ENCODE results near the gene GSTM4.
"Not testable (repeated sequence)": the region's sequence is repeated elsewhere in the genome, so short reads cannot be mapped to it uniquely, and the experiment has no call there.

DNA sequence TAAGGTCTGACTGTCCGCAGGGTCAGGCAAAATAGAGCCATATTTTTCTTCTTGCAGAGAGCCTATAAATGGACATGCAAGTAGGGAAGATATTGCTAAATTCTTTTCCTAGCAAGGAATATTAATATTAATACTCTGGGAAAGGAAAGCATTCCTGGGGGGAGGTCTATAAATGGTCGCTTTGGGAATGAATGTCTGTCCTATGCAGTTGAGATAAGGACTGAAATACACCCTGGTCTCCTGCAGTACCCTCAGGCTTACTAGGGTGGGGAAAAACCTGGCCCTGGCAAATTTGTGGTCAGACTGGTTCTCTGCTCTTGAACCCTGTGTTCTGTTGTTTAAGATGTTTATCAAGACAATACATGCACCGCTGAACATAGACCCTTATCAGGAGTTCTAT lies 47.0 kb downstream of the GSTM4 start:
- not testable (repeated sequence) for TF ChIP-seq POLR2AphosphoS5 (IDR thresholded peaks at IDR 0.05)
- TF ChIP-seq, protein P1, sequence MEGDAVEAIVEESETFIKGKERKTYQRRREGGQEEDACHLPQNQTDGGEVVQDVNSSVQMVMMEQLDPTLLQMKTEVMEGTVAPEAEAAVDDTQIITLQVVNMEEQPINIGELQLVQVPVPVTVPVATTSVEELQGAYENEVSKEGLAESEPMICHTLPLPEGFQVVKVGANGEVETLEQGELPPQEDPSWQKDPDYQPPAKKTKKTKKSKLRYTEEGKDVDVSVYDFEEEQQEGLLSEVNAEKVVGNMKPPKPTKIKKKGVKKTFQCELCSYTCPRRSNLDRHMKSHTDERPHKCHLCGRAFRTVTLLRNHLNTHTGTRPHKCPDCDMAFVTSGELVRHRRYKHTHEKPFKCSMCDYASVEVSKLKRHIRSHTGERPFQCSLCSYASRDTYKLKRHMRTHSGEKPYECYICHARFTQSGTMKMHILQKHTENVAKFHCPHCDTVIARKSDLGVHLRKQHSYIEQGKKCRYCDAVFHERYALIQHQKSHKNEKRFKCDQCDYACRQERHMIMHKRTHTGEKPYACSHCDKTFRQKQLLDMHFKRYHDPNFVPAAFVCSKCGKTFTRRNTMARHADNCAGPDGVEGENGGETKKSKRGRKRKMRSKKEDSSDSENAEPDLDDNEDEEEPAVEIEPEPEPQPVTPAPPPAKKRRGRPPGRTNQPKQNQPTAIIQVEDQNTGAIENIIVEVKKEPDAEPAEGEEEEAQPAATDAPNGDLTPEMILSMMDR (IDR thresholded peaks at IDR 0.05): not testable (repeated sequence)
